Liver (tissue), 9 donors: ENCODE results near the gene MRPL37. TPM values are rescaled to one million over a fixed set of nuclear protein-coding genes. Genes with fewer than 3 reads are reported as not detected.

Experiments used
- DNase-seq: peaks from one replicate; pipeline ENCODE4 v3.0.0-alpha.2; 2017; ENCODE audit warnings: low spot score
- H3K27ac ChIP-seq, 2 donors: one replicate each; pipeline ENCODE4 v1.7.0; 2013; ENCODE audit warnings: inconsistent platforms in 2 of 2, low read length in 2 of 2, control low read depth in 1 of 2, low read depth in 1 of 2, mild to moderate bottlenecking in 1 of 2
- H3K27me3 ChIP-seq, 4 donors: one replicate each; pipeline versions ENCODE4 v1.6.1 to v1.7.0; 2013; ENCODE audit warnings: low read length in 3 of 4, inconsistent platforms in 1 of 4, mild to moderate bottlenecking in 1 of 4, moderate library complexity in 1 of 4; ENCODE audit not compliant: control insufficient read depth in 4 of 4, insufficient read depth in 4 of 4
- H3K36me3 ChIP-seq, 4 donors: one replicate each; pipeline versions ENCODE4 v1.6.1 to v1.7.0; 2013; ENCODE audit warnings: low read length in 3 of 4, mild to moderate bottlenecking in 3 of 4, low read depth in 1 of 4, moderate library complexity in 1 of 4; ENCODE audit not compliant: control insufficient read depth in 4 of 4, insufficient read depth in 3 of 4
- H3K4me1 ChIP-seq, 4 donors: one replicate each; pipeline versions ENCODE4 v1.6.1 to v1.7.0; 2013; ENCODE audit warnings: low read length in 3 of 4, mild to moderate bottlenecking in 3 of 4, moderate library complexity in 1 of 4; ENCODE audit not compliant: control insufficient read depth in 4 of 4, insufficient read depth in 4 of 4
- H3K4me3 ChIP-seq, 3 donors: one replicate each; pipeline versions ENCODE4 v1.6.1 to v1.7.0; 2013; ENCODE audit warnings: low read length in 3 of 3, control low read depth in 1 of 3, low read depth in 1 of 3, mild to moderate bottlenecking in 1 of 3
- H3K9ac ChIP-seq, 2 donors: one replicate each; pipeline ENCODE4 v1.7.0; 2013; ENCODE audit warnings: low read length in 2 of 2, mild to moderate bottlenecking in 2 of 2, moderate library complexity in 2 of 2, control low read depth in 1 of 2, low read depth in 1 of 2
- H3K9me3 ChIP-seq, 4 donors: one replicate each; pipeline versions ENCODE4 v1.6.1 to v1.7.0; 2013; ENCODE audit warnings: low read length in 3 of 4; ENCODE audit not compliant: control insufficient read depth in 4 of 4
- ATF3 ChIP-seq: IDR thresholded peaks from 2 replicates; pipeline ENCODE4 v1.6.1; 2016; ENCODE audit warnings: antibody characterized with exemption
- CTCF ChIP-seq: fragments of 150-350 bp; IDR thresholded peaks from 2 replicates; pipeline ENCODE4 v1.5.1; 2017; ENCODE audit warnings: improper control_type of control experiment, low read depth, low read length; ENCODE audit not compliant: missing input control
- EGR1 ChIP-seq, 2 donors: IDR thresholded peaks; 2 replicates each; pipeline ENCODE4 v1.6.1; 2016 to 2018; ENCODE audit warnings: antibody characterized with exemption in 2 of 2, low read depth in 2 of 2
- FOXA1 ChIP-seq: IDR thresholded peaks from 2 replicates; pipeline ENCODE4 v1.6.1; 2016; ENCODE audit warnings: antibody characterized with exemption
- FOXA2 ChIP-seq: IDR thresholded peaks from 2 replicates; pipeline ENCODE4 v1.6.1; 2016; ENCODE audit warnings: antibody characterized with exemption
- GABPA ChIP-seq, 2 donors: IDR thresholded peaks in 1 of 2; conservative IDR thresholded peaks in 1 of 2; 2 replicates each; pipeline ENCODE4 v1.6.1; 2016; ENCODE audit warnings: antibody characterized with exemption in 2 of 2, mild to moderate bottlenecking in 1 of 2, moderate library complexity in 1 of 2
- HNF4A ChIP-seq, 2 donors: conservative IDR thresholded peaks; 2 replicates each; pipeline ENCODE4 v1.6.1; 2016; ENCODE audit warnings: antibody characterized with exemption in 2 of 2, mild to moderate bottlenecking in 2 of 2
- HNF4G ChIP-seq: IDR thresholded peaks from 2 replicates; pipeline ENCODE4 v1.6.1; 2016; ENCODE audit warnings: antibody characterized with exemption
- JUND ChIP-seq, 2 donors: IDR thresholded peaks; 2 replicates each; pipeline ENCODE4 v1.6.1; 2016; ENCODE audit warnings: antibody characterized with exemption in 2 of 2
- MAX ChIP-seq: IDR thresholded peaks from 2 replicates; pipeline ENCODE4 v1.6.1; 2016; ENCODE audit warnings: antibody characterized with exemption
- NR2F2 ChIP-seq: IDR thresholded peaks from 2 replicates; pipeline ENCODE4 v1.6.1; 2016; ENCODE audit warnings: antibody characterized with exemption
- RAD21 ChIP-seq, 2 donors: IDR thresholded peaks; 2 replicates each; pipeline ENCODE4 v1.6.1; 2016; ENCODE audit warnings: antibody characterized with exemption in 2 of 2, mild to moderate bottlenecking in 2 of 2
- REST ChIP-seq: IDR thresholded peaks from 2 replicates; pipeline ENCODE4 v1.6.1; 2016; ENCODE audit warnings: antibody characterized with exemption, mild to moderate bottlenecking
- RXRA ChIP-seq, 2 donors: IDR thresholded peaks; 2 replicates each; pipeline ENCODE4 v1.6.1; 2017 to 2018; ENCODE audit warnings: antibody characterized with exemption in 2 of 2, mild to moderate bottlenecking in 1 of 2
- SP1 ChIP-seq: IDR thresholded peaks from 2 replicates; pipeline ENCODE4 v1.6.1; 2018; ENCODE audit warnings: antibody characterized with exemption, mild to moderate bottlenecking
- TAF1 ChIP-seq: conservative IDR thresholded peaks from 2 replicates; pipeline ENCODE4 v1.6.1; 2016; ENCODE audit warnings: antibody characterized with exemption, mild to moderate bottlenecking
- YY1 ChIP-seq: IDR thresholded peaks from 2 replicates; pipeline ENCODE4 v1.6.1; 2016; ENCODE audit warnings: antibody characterized with exemption, mild to moderate bottlenecking
- ZBTB33 ChIP-seq: IDR thresholded peaks from 2 replicates; pipeline ENCODE4 v1.6.1; 2016; ENCODE audit warnings: antibody characterized with exemption
- WGBS: extraction: QIAGEN DNeasy Blood & Tissue Kit; methylation state at CpG from one replicate; pipeline ENCODE4 v1.1.7; 2013; 5-methylcytosine and 5-hydroxymethylcytosine counted together
- polyA plus RNA-seq, 2 donors: library from polyadenylated mRNA; stranded (reverse) in 1 of 2; unstranded in 1 of 2; fragments of 200-250 nt in 1 of 2; fragments of >200 nt in 1 of 2; fragmentation: Nextera tagmentation in 1 of 2; extraction: Ambion mirVana in 1 of 2; gene quantifications; one replicate each; pipeline versions ENCODE4 v1.2.1 to v1.2.3, GENCODE V29; 2013 to 2015
- total RNA-seq, 2 donors: library from RNA; depleted of rRNA; stranded (reverse); fragments of >200 nt; gene quantifications; one replicate each; pipeline ENCODE4 v1.2.3, GENCODE V29; 2014
- donor health status: healthy.
- donor health status: healthy.
- donor health status: healthy.
- donor health status: healthy.
- donor health status: healthy.

Gene MRPL37
- total and polyA plus RNA-seq, 4 donors, result 34.7 to 114 (median 69.2) TPM

- H3K9ac ChIP-seq, result no peak overlapping the region
- 97% methylated on average over 8 of the region's 8 CpGs for WGBS
- H3K9me3 ChIP-seq, result no peaks in the 10 kb centered on the region
- H3K4me3 ChIP-seq, result no peak overlapping the region
- H3K4me1 ChIP-seq, result peaks cover 0 to 10% (median 7%) of the 10 kb centered on the region in 4 donors
- H3K27me3 ChIP-seq, result no peaks in the 10 kb centered on the region
- H3K36me3 ChIP-seq, result peaks cover 0 to 2% (median 0%) of the 10 kb centered on the region in 4 donors
- no peak overlapping the region for H3K27ac ChIP-seq
- TF ChIP-seq REST, result no peak
- no peak for TF ChIP-seq YY1
- no peak for TF ChIP-seq RAD21 (IDR thresholded peaks at IDR 0.05)
- no peak for TF ChIP-seq NR2F2
- TF ChIP-seq HNF4G, result no peak
- no peak for TF ChIP-seq HNF4A (conservative IDR thresholded peaks at IDR 0.05)
- TF ChIP-seq TAF1, result no peak
- TF ChIP-seq GABPA (IDR thresholded peaks at IDR 0.05 in 1 of 2, conservative IDR thresholded peaks at IDR 0.05 in 1 of 2), result no peak
- no peak for TF ChIP-seq JUND (IDR thresholded peaks at IDR 0.05)
- TF ChIP-seq MAX, result no peak
- TF ChIP-seq FOXA1, result no peak
- TF ChIP-seq ZBTB33, result no peak
- no peak for TF ChIP-seq EGR1 (IDR thresholded peaks at IDR 0.05; ENCODE audit: low read depth in 2 of 2)
- no peak for TF ChIP-seq CTCF
- TF ChIP-seq RXRA (IDR thresholded peaks at IDR 0.05), result no peak
- TF ChIP-seq ATF3, result no peak
- TF ChIP-seq FOXA2, result no peak
- no peak for TF ChIP-seq SP1
- no peak for DNase-seq
These were observed 22.2 kb upstream of the MRPL37 start for GRCh38 chr1:54177726-54178125.
